ENCODE results near the gene POU6F2. TPM values are rescaled to one million over a fixed set of nuclear protein-coding genes. Genes with fewer than 3 reads are reported as not detected.

The POU6F2 gene
- total and polyA plus RNA-seq, 2 experiments from 2014 or later = not detected

GRCh38 chr7:39261771-39262170 lies 284.1 kb downstream of the POU6F2 start:
- no peaks in the 10 kb centered on the region for H3K4me1 ChIP-seq (ENCODE audit: insufficient read depth)
- no peak overlapping the region for H3K27ac ChIP-seq
- H4K20me1 ChIP-seq (ENCODE audit: insufficient read depth) = no peaks in the 10 kb centered on the region
- in situ Hi-C loops (cut with MboI) = no loop called here
- H3K27me3 ChIP-seq (replicated peaks; ENCODE audit: insufficient read depth) = no peaks in the 10 kb centered on the region; the same call in 1 of the 2 replicates
- WGBS, 2 experiments (ENCODE audit: low coverage in 1 of 2, low lambda C conversion rate in 2 of 2, missing lambda C conversion rate in 2 of 2) = 14 to 25% methylated on average over 2 of the region's 2 CpGs
- TF ChIP-seq EZH2 (IDR thresholded peaks at IDR 0.05; ENCODE audit: insufficient read depth, poor library complexity, severe bottlenecking) (no peak), EZH2phosphoT487 (IDR thresholded peaks at IDR 0.05; ENCODE audit: insufficient read depth, low read depth) (no peak)
- H2AFZ ChIP-seq = no peak overlapping the region
- DNase-seq = no peak
- no peaks in the 10 kb centered on the region for H3K79me2 ChIP-seq (ENCODE audit: insufficient read depth)
- no peak overlapping the region for H3K4me3 ChIP-seq
- H3K9me2 ChIP-seq (ENCODE audit: insufficient read depth) = no peaks in the 10 kb centered on the region
- no peaks in the 10 kb centered on the region for H3F3A ChIP-seq (ENCODE audit: insufficient read depth)
- H3K36me3 ChIP-seq (ENCODE audit: low read depth) = no peaks in the 10 kb centered on the region
- H3K9ac ChIP-seq = no peak overlapping the region
- H3K9me3 ChIP-seq (ENCODE audit: low read depth) = no peaks in the 10 kb centered on the region
- H3K4me2 ChIP-seq (ENCODE audit: unreplicated experiment) = no peak overlapping the region

GRCh38 chr7:39265641-39266591 lies 288.2 kb downstream of the POU6F2 start:
- Histone ChIP-seq H3K4me2 (ENCODE audit: unreplicated experiment) (no peak overlapping the region), H3K9me3 (ENCODE audit: low read depth) (no peaks in the 10 kb centered on the region), H4K20me1 (ENCODE audit: insufficient read depth) (no peaks in the 10 kb centered on the region), H3K79me2 (ENCODE audit: insufficient read depth) (no peaks in the 10 kb centered on the region), H2AFZ (no peak overlapping the region), H3K9me2 (ENCODE audit: insufficient read depth) (no peaks in the 10 kb centered on the region), H3F3A (ENCODE audit: insufficient read depth) (no peaks in the 10 kb centered on the region), H3K4me1 (ENCODE audit: insufficient read depth) (no peaks in the 10 kb centered on the region), H3K36me3 (ENCODE audit: low read depth) (no peaks in the 10 kb centered on the region), H3K4me3 (no peak overlapping the region), H3K27me3 (replicated peaks; ENCODE audit: insufficient read depth) (no peaks in the 10 kb centered on the region), H3K9ac (no peak overlapping the region), H3K27ac (no peak overlapping the region)
- in situ Hi-C loops (cut with MboI) = no loop called here
- TF ChIP-seq EZH2phosphoT487 (IDR thresholded peaks at IDR 0.05; ENCODE audit: insufficient read depth, low read depth) (no peak), EZH2 (IDR thresholded peaks at IDR 0.05; ENCODE audit: insufficient read depth, poor library complexity, severe bottlenecking) (no peak)
- DNase-seq = no peak
- whole genome bisulfite sequencing, 2 experiments (ENCODE audit: low coverage in 1 of 2, low lambda C conversion rate in 2 of 2, missing lambda C conversion rate in 2 of 2) = 51 to 52% methylated on average over 9 of the region's 9 CpGs

GRCh38 chr7:39269034-39269433 lies 291.3 kb downstream of the POU6F2 start:
- H3K4me2 ChIP-seq (ENCODE audit: unreplicated experiment) = no peak overlapping the region
- H3K9me2 ChIP-seq (ENCODE audit: insufficient read depth) = no peaks in the 10 kb centered on the region
- no peak overlapping the region for H3K27ac ChIP-seq
- no peak for DNase-seq
- H3K9ac ChIP-seq = no peak overlapping the region
- 43 to 63% methylated on average over 2 of the region's 2 CpGs for WGBS, 2 experiments (ENCODE audit: low coverage in 1 of 2, low lambda C conversion rate in 2 of 2, missing lambda C conversion rate in 2 of 2)
- H3K27me3 ChIP-seq (replicated peaks; ENCODE audit: insufficient read depth) = no peaks in the 10 kb centered on the region
- H2AFZ ChIP-seq = no peak overlapping the region
- in situ Hi-C loops (cut with MboI) = no loop called here
- H3K9me3 ChIP-seq (ENCODE audit: low read depth) = no peaks in the 10 kb centered on the region
- no peak overlapping the region for H3K4me3 ChIP-seq
- H3K79me2 ChIP-seq (ENCODE audit: insufficient read depth) = no peaks in the 10 kb centered on the region
- no peak for TF ChIP-seq EZH2phosphoT487 (IDR thresholded peaks at IDR 0.05; ENCODE audit: insufficient read depth, low read depth)
- TF ChIP-seq EZH2 (IDR thresholded peaks at IDR 0.05; ENCODE audit: insufficient read depth, poor library complexity, severe bottlenecking) = no peak
- H3K4me1 ChIP-seq (ENCODE audit: insufficient read depth) = no peaks in the 10 kb centered on the region
- no peaks in the 10 kb centered on the region for H3K36me3 ChIP-seq (ENCODE audit: low read depth)
- no peaks in the 10 kb centered on the region for H3F3A ChIP-seq (ENCODE audit: insufficient read depth)
- no peaks in the 10 kb centered on the region for H4K20me1 ChIP-seq (ENCODE audit: insufficient read depth)

- Histone ChIP-seq H3K9me2 (ENCODE audit: insufficient read depth) (no peaks in the 10 kb centered on the region), H4K20me1 (ENCODE audit: insufficient read depth) (no peaks in the 10 kb centered on the region), H3K36me3 (ENCODE audit: low read depth) (no peaks in the 10 kb centered on the region), H3K27ac (no peak overlapping the region), H3K4me1 (ENCODE audit: insufficient read depth) (no peaks in the 10 kb centered on the region), H3F3A (ENCODE audit: insufficient read depth) (no peaks in the 10 kb centered on the region), H3K9me3 (ENCODE audit: low read depth) (no peaks in the 10 kb centered on the region), H3K9ac (no peak overlapping the region), H2AFZ (no peak overlapping the region), H3K79me2 (ENCODE audit: insufficient read depth) (no peaks in the 10 kb centered on the region), H3K27me3 (replicated peaks; ENCODE audit: insufficient read depth) (no peaks in the 10 kb centered on the region), H3K4me3 (no peak overlapping the region), H3K4me2 (ENCODE audit: unreplicated experiment) (no peak overlapping the region)
- in situ Hi-C loops (cut with MboI) = no loop called here
- WGBS, 2 experiments (ENCODE audit: low coverage in 1 of 2, low lambda C conversion rate in 2 of 2, missing lambda C conversion rate in 2 of 2) = 23 to 26% methylated on average over 5 of the region's 5 CpGs
- no peak for DNase-seq
- TF ChIP-seq EZH2phosphoT487 (IDR thresholded peaks at IDR 0.05; ENCODE audit: insufficient read depth, low read depth) = no peak
- TF ChIP-seq EZH2 (IDR thresholded peaks at IDR 0.05; ENCODE audit: insufficient read depth, poor library complexity, severe bottlenecking) = no peak
Observed at GRCh38 chr7:39270018-39270417, 292.3 kb downstream of the POU6F2 start.
